Measurements from ENCODE around the gene ARL8A. TPM values are rescaled to one million over a fixed set of nuclear protein-coding genes. Genes with fewer than 3 reads are reported as not detected.

The ARL8A gene
- total and polyA plus RNA-seq, 2 experiments from 2014 or later = 32.5 to 33.9 TPM

DNA sequence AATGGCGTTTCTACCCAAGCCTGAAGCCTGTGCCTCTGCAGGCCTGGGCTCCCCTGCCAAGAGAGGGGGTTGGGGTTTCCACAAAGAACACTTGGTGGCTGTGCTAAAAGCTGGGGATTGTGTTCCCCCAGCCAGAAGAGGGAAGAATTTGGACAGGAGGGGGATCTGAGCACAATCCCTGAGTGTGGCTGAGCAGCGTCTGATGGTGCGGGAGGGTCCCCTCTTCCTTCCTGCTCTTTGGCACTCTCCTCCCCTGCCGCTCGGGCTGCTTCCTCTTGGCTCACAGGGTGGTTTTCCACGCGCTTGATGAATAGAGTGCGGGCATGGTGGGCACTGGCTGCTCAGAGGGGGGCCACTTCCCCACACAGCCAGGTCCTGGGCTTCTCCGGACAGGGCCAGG lies 18.1 kb downstream of the ARL8A start:
- 61 to 77% methylated on average over 7 to 9 of the region's 9 CpGs for WGBS, 2 experiments (ENCODE audit: low coverage in 1 of 2, low lambda C conversion rate in 2 of 2, missing lambda C conversion rate in 2 of 2)

DNA sequence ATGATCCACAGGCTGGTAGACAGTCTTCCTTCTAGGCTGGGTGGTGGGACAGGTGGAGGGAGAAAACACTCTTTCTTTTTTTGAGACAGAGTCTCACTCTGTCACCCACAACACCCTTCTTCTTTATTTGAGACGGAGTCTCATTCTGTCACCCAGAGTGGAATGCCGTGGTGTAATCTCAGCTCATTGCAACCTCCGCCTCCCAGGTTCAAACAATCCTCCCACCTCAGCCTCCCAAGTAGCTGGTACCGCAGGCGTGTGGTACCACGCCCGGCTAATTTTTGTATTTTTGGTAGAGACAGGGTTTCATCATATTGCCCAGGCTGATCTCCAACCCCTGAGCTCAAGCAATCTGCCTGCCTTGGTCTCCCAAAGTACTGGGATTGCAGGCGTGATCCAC lies 18.9 kb downstream of the ARL8A start:
- Histone ChIP-seq H2AFZ (no peak overlapping the region), H3K9me2 (ENCODE audit: insufficient read depth) (no peaks in the 10 kb centered on the region), H3K27ac (no peak overlapping the region), H3K4me2 (ENCODE audit: unreplicated experiment) (no peak overlapping the region), H3K9ac (no peak overlapping the region), H3K79me2 (ENCODE audit: insufficient read depth) (no peaks in the 10 kb centered on the region), H3K4me1 (ENCODE audit: insufficient read depth) (no peaks in the 10 kb centered on the region), H3K9me3 (ENCODE audit: low read depth) (no peaks in the 10 kb centered on the region), H3K4me3 (no peak overlapping the region), H3K36me3 (ENCODE audit: low read depth) (no peaks in the 10 kb centered on the region), H4K20me1 (ENCODE audit: insufficient read depth) (no peaks in the 10 kb centered on the region), H3K27me3 (replicated peaks; ENCODE audit: insufficient read depth) (no peaks in the 10 kb centered on the region; the same call in none of the 2 replicates), H3F3A (ENCODE audit: insufficient read depth) (no peaks in the 10 kb centered on the region)
- DNase-seq = no peak
- in situ Hi-C loops (cut with MboI) = no loop called here
- WGBS, 2 experiments (ENCODE audit: low coverage in 1 of 2, low lambda C conversion rate in 2 of 2, missing lambda C conversion rate in 2 of 2) = 80 to 84% methylated on average over 8 of the region's 8 CpGs
- TF ChIP-seq EZH2phosphoT487 (IDR thresholded peaks at IDR 0.05; ENCODE audit: insufficient read depth, low read depth) = no peak
- TF ChIP-seq EZH2 (IDR thresholded peaks at IDR 0.05; ENCODE audit: insufficient read depth, poor library complexity, severe bottlenecking) = no peak

More for the DNA sequence above, 18.1 kb downstream of the ARL8A start:
- H3K4me2 ChIP-seq (ENCODE audit: unreplicated experiment) = no peak overlapping the region
- no peaks in the 10 kb centered on the region for H3K9me3 ChIP-seq (ENCODE audit: low read depth)
- H3K4me1 ChIP-seq (ENCODE audit: insufficient read depth) = no peaks in the 10 kb centered on the region
- no peak overlapping the region for H3K4me3 ChIP-seq
- in situ Hi-C loops (cut with MboI) = no loop called here
- no peak for DNase-seq
- no peaks in the 10 kb centered on the region for H3F3A ChIP-seq (ENCODE audit: insufficient read depth)
- no peaks in the 10 kb centered on the region for H3K36me3 ChIP-seq (ENCODE audit: low read depth)
- H3K79me2 ChIP-seq (ENCODE audit: insufficient read depth) = no peaks in the 10 kb centered on the region
- TF ChIP-seq EZH2 (IDR thresholded peaks at IDR 0.05; ENCODE audit: insufficient read depth, poor library complexity, severe bottlenecking) = no peak
- no peak for TF ChIP-seq EZH2phosphoT487 (IDR thresholded peaks at IDR 0.05; ENCODE audit: insufficient read depth, low read depth)
- no peak overlapping the region for H2AFZ ChIP-seq
- H3K9me2 ChIP-seq (ENCODE audit: insufficient read depth) = no peaks in the 10 kb centered on the region
- H3K27ac ChIP-seq = no peak overlapping the region
- no peaks in the 10 kb centered on the region for H4K20me1 ChIP-seq (ENCODE audit: insufficient read depth)
- no peak overlapping the region for H3K9ac ChIP-seq
- H3K27me3 ChIP-seq (replicated peaks; ENCODE audit: insufficient read depth) = no peaks in the 10 kb centered on the region; the same call in none of the 2 replicates

DNA sequence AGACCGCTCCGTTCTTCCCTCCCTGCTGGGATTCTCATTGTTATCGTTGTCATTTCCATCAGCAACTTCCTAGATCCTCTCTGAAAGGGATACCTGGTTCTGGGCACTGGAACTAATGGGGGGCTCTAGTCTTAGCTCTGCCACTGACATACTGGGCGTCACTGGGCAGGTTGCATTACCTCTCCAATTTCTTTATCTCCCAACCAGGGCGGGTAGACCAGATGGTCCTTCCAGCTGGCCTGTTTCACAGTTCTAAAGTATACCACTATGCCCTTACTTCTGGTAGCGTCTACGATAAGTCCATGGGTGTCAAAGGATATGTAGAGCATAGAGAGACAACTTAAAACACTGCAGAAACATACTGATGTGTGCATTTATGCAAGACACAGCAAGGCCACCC lies 20.4 kb downstream of the ARL8A start:
- Histone ChIP-seq H3K27me3 (replicated peaks; ENCODE audit: insufficient read depth) (no peaks in the 10 kb centered on the region; the same call in none of the 2 replicates), H3K27ac (no peak overlapping the region), H3K4me2 (ENCODE audit: unreplicated experiment) (no peak overlapping the region), H3K9ac (no peak overlapping the region), H3F3A (ENCODE audit: insufficient read depth) (no peaks in the 10 kb centered on the region), H3K9me2 (ENCODE audit: insufficient read depth) (no peaks in the 10 kb centered on the region), H3K9me3 (ENCODE audit: low read depth) (no peaks in the 10 kb centered on the region), H3K79me2 (ENCODE audit: insufficient read depth) (no peaks in the 10 kb centered on the region), H4K20me1 (ENCODE audit: insufficient read depth) (no peaks in the 10 kb centered on the region), H3K4me3 (no peak overlapping the region), H3K36me3 (ENCODE audit: low read depth) (no peaks in the 10 kb centered on the region), H2AFZ (no peak overlapping the region), H3K4me1 (ENCODE audit: insufficient read depth) (no peaks in the 10 kb centered on the region)
- DNase-seq = no peak
- in situ Hi-C loops (cut with MboI) = loop anchor here (25.0 kb wide), 1 partner anchor 237 kb away; the partner anchor contains the start of gene SHISA4
- WGBS, 2 experiments (ENCODE audit: low coverage in 1 of 2, low lambda C conversion rate in 2 of 2, missing lambda C conversion rate in 2 of 2) = 62 to 72% methylated on average over 7 of the region's 7 CpGs
- TF ChIP-seq EZH2 (IDR thresholded peaks at IDR 0.05; ENCODE audit: insufficient read depth, poor library complexity, severe bottlenecking) (no peak), EZH2phosphoT487 (IDR thresholded peaks at IDR 0.05; ENCODE audit: insufficient read depth, low read depth) (no peak)

DNA sequence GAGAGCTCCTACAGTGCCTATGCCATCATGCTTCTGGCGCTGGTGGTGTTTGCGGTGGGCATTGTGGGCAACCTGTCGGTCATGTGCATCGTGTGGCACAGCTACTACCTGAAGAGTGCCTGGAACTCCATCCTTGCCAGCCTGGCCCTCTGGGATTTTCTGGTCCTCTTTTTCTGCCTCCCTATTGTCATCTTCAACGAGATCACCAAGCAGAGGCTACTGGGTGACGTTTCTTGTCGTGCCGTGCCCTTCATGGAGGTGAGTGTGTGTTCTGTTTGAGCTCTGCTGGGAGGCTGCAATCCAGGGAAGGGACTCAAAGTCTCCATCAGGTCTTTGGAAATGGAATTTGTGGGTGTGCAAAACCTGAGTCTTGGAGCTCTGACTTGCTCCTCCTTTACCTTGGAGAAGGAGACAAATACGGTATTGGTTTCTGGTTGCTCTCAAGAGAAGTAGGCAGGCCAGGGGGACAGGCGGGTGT lies 21.2 kb downstream of the ARL8A start:
- DNase-seq = no peak
- no peaks in the 10 kb centered on the region for H3K79me2 ChIP-seq (ENCODE audit: insufficient read depth)
- no peaks in the 10 kb centered on the region for H3F3A ChIP-seq (ENCODE audit: insufficient read depth)
- no peaks in the 10 kb centered on the region for H3K36me3 ChIP-seq (ENCODE audit: low read depth)
- no peak overlapping the region for H2AFZ ChIP-seq
- in situ Hi-C loops (cut with MboI) = loop anchor here (25.0 kb wide), 1 partner anchor 236 kb away; the partner anchor contains the start of gene SHISA4
- no peaks in the 10 kb centered on the region for H3K9me2 ChIP-seq (ENCODE audit: insufficient read depth)
- H4K20me1 ChIP-seq (ENCODE audit: insufficient read depth) = no peaks in the 10 kb centered on the region
- no peak overlapping the region for H3K4me2 ChIP-seq (ENCODE audit: unreplicated experiment)
- no peaks in the 10 kb centered on the region for H3K4me1 ChIP-seq (ENCODE audit: insufficient read depth)
- H3K9me3 ChIP-seq (ENCODE audit: low read depth) = no peaks in the 10 kb centered on the region
- WGBS, 2 experiments (ENCODE audit: low coverage in 1 of 2, low lambda C conversion rate in 2 of 2, missing lambda C conversion rate in 2 of 2) = 71 to 79% methylated on average over 10 of the region's 10 CpGs
- TF ChIP-seq EZH2phosphoT487 (IDR thresholded peaks at IDR 0.05; ENCODE audit: insufficient read depth, low read depth) = no peak
- TF ChIP-seq EZH2 (IDR thresholded peaks at IDR 0.05; ENCODE audit: insufficient read depth, poor library complexity, severe bottlenecking) = no peak
- H3K27me3 ChIP-seq (replicated peaks; ENCODE audit: insufficient read depth) = no peaks in the 10 kb centered on the region; the same call in none of the 2 replicates
- H3K4me3 ChIP-seq = no peak overlapping the region
- no peak overlapping the region for H3K27ac ChIP-seq
- no peak overlapping the region for H3K9ac ChIP-seq
